Lower leg skin (tissue), 4 donors: ENCODE results near the gene B3GALT5. TPM values are rescaled to one million over a fixed set of nuclear protein-coding genes. Genes with fewer than 3 reads are reported as not detected.

Experiments
- DNase-seq, 2 donors: peaks; one replicate each; pipeline ENCODE4 v3.0.0-alpha.2; 2019; ENCODE audit warnings: low spot score in 2 of 2
- H3K4me3 ChIP-seq: fragments of 200-600 bp; sonication (generic); 2 replicates; pipeline ENCODE4 v1.5.1; 2017; ENCODE audit warnings: mild to moderate bottlenecking, low read depth; ENCODE audit not compliant: poor library complexity, severe bottlenecking
- CTCF ChIP-seq, 3 donors: fragments of 450-650 bp; IDR thresholded peaks; one replicate each; pipeline ENCODE4 v1.5.1; 2016; ENCODE audit warnings: antibody characterized with exemption in 3 of 3, mild to moderate bottlenecking in 3 of 3, moderate library complexity in 2 of 3
- POLR2A ChIP-seq, 2 donors: fragments of 450-650 bp; IDR thresholded peaks; one replicate each; pipeline ENCODE4 v1.6.1; 2016 to 2017; ENCODE audit warnings: antibody characterized with exemption in 2 of 2, mild to moderate bottlenecking in 1 of 2, moderate library complexity in 1 of 2
- WGBS, 2 donors: methylation state at CpG; one replicate each; pipeline ENCODE4 v1.1.5; 2018; 5-methylcytosine and 5-hydroxymethylcytosine counted together
- intact Hi-C: fragments of 100-400 bp; cut with DNase I; formaldehyde crosslinking; loops from one replicate; pipeline ENCODE4 v1.15.0; 2023; ENCODE audit warnings: low total_unique reads
- total RNA-seq, 4 donors: library from RNA; depleted of rRNA; stranded (reverse); fragments of >200 nt; gene quantifications; one replicate each; pipeline ENCODE4 v1.1.0, GENCODE V29; 2016

Gene B3GALT5, protein sequence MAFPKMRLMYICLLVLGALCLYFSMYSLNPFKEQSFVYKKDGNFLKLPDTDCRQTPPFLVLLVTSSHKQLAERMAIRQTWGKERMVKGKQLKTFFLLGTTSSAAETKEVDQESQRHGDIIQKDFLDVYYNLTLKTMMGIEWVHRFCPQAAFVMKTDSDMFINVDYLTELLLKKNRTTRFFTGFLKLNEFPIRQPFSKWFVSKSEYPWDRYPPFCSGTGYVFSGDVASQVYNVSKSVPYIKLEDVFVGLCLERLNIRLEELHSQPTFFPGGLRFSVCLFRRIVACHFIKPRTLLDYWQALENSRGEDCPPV
- 1 to 10 TPM in 3 of 4 donors, under 1 TPM in 1; 0.89 to 7.6 (median 4.1) TPM for total RNA-seq

- DNase-seq: no peak
Observed at GRCh38 chr21:39612233-39613040, at the start of gene B3GALT5. Gene B3GALT5 (plus strand): TSS chr21:39612940. CDS start chr21:39660560, 47,620 bp downstream.

DNA sequence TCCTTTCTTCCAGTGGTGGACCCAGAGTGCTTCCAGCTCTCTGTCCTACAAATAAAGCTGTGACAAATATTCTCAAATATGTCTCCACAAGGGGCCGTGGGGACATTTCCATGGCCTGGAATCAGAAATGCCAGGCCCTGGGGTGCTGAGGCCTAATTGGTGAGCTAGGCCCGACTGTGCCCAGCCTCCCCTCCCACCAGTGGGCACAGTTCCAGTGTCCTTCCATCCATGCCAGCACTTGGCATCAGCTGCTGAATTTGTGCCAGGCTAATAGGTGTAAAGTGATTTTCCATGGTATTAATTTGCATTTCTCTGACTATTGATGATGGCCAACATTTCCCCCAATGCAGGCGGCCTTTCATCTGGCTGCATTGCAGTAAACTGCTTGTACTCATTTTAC lies 48.5 kb upstream of the B3GALT5 start:
- no peak overlapping the region for H3K4me3 ChIP-seq
- TF ChIP-seq POLR2A (IDR thresholded peaks at IDR 0.05): no peak
- TF ChIP-seq CTCF (IDR thresholded peaks at IDR 0.05): no peak
- WGBS, 2 donors: 53 to 71% methylated on average over 3 of the region's 3 CpGs
- intact Hi-C loops: no loop called here
- no peak for DNase-seq

More at GRCh38 chr21:39612233-39613040, at the start of gene B3GALT5:
- no peak for TF ChIP-seq POLR2A (IDR thresholded peaks at IDR 0.05)
- no peak for TF ChIP-seq CTCF (IDR thresholded peaks at IDR 0.05)
- 7 to 8% methylated on average over 41 to 43 of the region's 63 CpGs for WGBS, 2 donors
- intact Hi-C loops: no loop called here
- H3K4me3 ChIP-seq: peak within 1 kb of the TSS; percentile 13

GRCh38 chr21:39567180-39567972 lies 45.4 kb upstream of the B3GALT5 start:
- no peak for TF ChIP-seq POLR2A (IDR thresholded peaks at IDR 0.05)
- no peak for TF ChIP-seq CTCF (IDR thresholded peaks at IDR 0.05)
- 83 to 89% methylated on average over 18 of the region's 18 CpGs for WGBS, 2 donors
- no peak for DNase-seq
- no peak overlapping the region for H3K4me3 ChIP-seq
- intact Hi-C loops: no loop called here

- H3K4me3 ChIP-seq: no peak overlapping the region
- WGBS, 2 donors: 46 to 51% methylated on average over 8 of the region's 8 CpGs
- intact Hi-C loops: no loop called here
- TF ChIP-seq CTCF (IDR thresholded peaks at IDR 0.05) (no peak), POLR2A (IDR thresholded peaks at IDR 0.05) (no peak)
- no peak for DNase-seq
Observed at GRCh38 chr21:39568361-39568760, 44.4 kb upstream of the B3GALT5 start.

- no peak overlapping the region for H3K4me3 ChIP-seq
- intact Hi-C loops: no loop called here
- no peak for DNase-seq
- no peak for TF ChIP-seq POLR2A (IDR thresholded peaks at IDR 0.05)
- no peak for TF ChIP-seq CTCF (IDR thresholded peaks at IDR 0.05)
Observed at GRCh38 chr21:39575775-39576174, 37.0 kb upstream of the B3GALT5 start.
